GM12878 (cell line): ENCODE results near the gene MCOLN2. TPM values are rescaled to one million over a fixed set of nuclear protein-coding genes. Genes with fewer than 3 reads are reported as not detected.

Experiments
- ATF7 ChIP-seq: fragments of 450-650 bp; IDR thresholded peaks from 2 replicates; pipeline ENCODE4 v1.6.1; 2016; ENCODE audit warnings: low read depth, mild to moderate bottlenecking
- BHLHE40 ChIP-seq, 2 experiments: fragments of 450-650 bp in 1 of 2; IDR thresholded peaks; 2 replicates each; pipeline ENCODE4 v1.6.1; 2011 to 2017; ENCODE audit warnings: low read depth in 2 of 2, borderline replicate concordance in 1 of 2, improper control_type of control experiment in 1 of 2, low read length in 1 of 2, mild to moderate bottlenecking in 1 of 2
- CHD2 ChIP-seq: IDR thresholded peaks from 2 replicates; pipeline ENCODE4 v1.6.1; 2011; ENCODE audit warnings: low read depth, low read length, improper control_type of control experiment, borderline replicate concordance
- EGR1 ChIP-seq, 2 experiments: IDR thresholded peaks; 1 replicate in 1 of 2; 2 replicates in 1 of 2; pipeline ENCODE4 v1.6.1; 2011 to 2012; ENCODE audit warnings: low read depth in 2 of 2, low read length in 2 of 2, borderline replicate concordance in 1 of 2, mild to moderate bottlenecking in 1 of 2, moderate library complexity in 1 of 2
- IKZF1 ChIP-seq: fragments of 450-650 bp; conservative IDR thresholded peaks from 2 replicates; pipeline ENCODE4 v1.6.1; 2017; ENCODE audit warnings: antibody characterized with exemption, mild to moderate bottlenecking
- MYC ChIP-seq: IDR thresholded peaks from 2 replicates; pipeline ENCODE4 v1.6.1; 2011; ENCODE audit warnings: mild to moderate bottlenecking, low read length, moderate library complexity, inconsistent platforms; ENCODE audit not compliant: insufficient read depth, insufficient replicate concordance, insufficient read length, severe bottlenecking
- NFYA ChIP-seq: IDR thresholded peaks from 2 replicates; pipeline ENCODE4 v1.6.1; 2011; ENCODE audit warnings: low read depth, mild to moderate bottlenecking, low read length, improper control_type of control experiment, borderline replicate concordance
- PML ChIP-seq: IDR thresholded peaks from 2 replicates; pipeline ENCODE4 v1.6.1; 2012; ENCODE audit warnings: low read length, inconsistent platforms
- SMAD5 ChIP-seq: IDR thresholded peaks from 2 replicates; pipeline ENCODE4 v1.6.1; 2016; ENCODE audit warnings: antibody characterized with exemption, low read depth
- SUPT20H ChIP-seq: IDR thresholded peaks from 2 replicates; pipeline ENCODE4 v1.6.1; 2011; ENCODE audit warnings: low read depth, mild to moderate bottlenecking, low read length, moderate library complexity, borderline replicate concordance; ENCODE audit not compliant: control insufficient read depth
- TAF1 ChIP-seq: IDR thresholded peaks from 2 replicates; pipeline ENCODE4 v1.6.1; 2011; ENCODE audit warnings: mild to moderate bottlenecking, low read depth, low read length, borderline replicate concordance
- TARDBP ChIP-seq: IDR thresholded peaks from 2 replicates; pipeline ENCODE4 v1.6.1; 2016; ENCODE audit warnings: borderline replicate concordance
- ZSCAN29 ChIP-seq: fragments of 450-650 bp; IDR thresholded peaks from 2 replicates; pipeline ENCODE4 v1.6.1; 2017; ENCODE audit warnings: mild to moderate bottlenecking, moderate library complexity
- polyA plus RNA-seq, 11 experiments: library from polyadenylated mRNA; depleted of rRNA in 4 of 11; unstranded in 6 of 11; stranded (reverse) in 5 of 11; fragments of >200 nt; fragmentation: Nextera tagmentation in 4 of 11; fragmentation: Illumina TruSeq in 1 of 11; extraction: Ambion mirVana in 4 of 11; extraction: Trizol in 1 of 11; gene quantifications; 1 replicate in 1 of 11; 2 replicates in 10 of 11; pipeline versions ENCODE4 v1.2.1 to v1.2.3, GENCODE V29; 2011 to 2016; ENCODE audit warnings: inconsistent platforms in 2 of 11, missing spikeins in 2 of 11, low read depth in 1 of 11
- total RNA-seq, 4 experiments: library from RNA; depleted of rRNA in 3 of 4; stranded (reverse); fragments of >200 nt in 3 of 4; fragmentation: Illumina TruSeq in 1 of 4; extraction: Trizol in 1 of 4; gene quantifications; 2 replicates each; pipeline versions ENCODE4 v1.2.1 to v1.2.3, GENCODE V29; 2013 to 2021
- TF ChIP-seq, protein P1 (sequence below): fragments of 450-650 bp; IDR thresholded peaks from 2 replicates; pipeline ENCODE4 v1.6.1; 2017; ENCODE audit warnings: low read depth, mild to moderate bottlenecking, moderate library complexity

MCOLN2 gene
- total and polyA plus RNA-seq, 10 of the 15 experiments (the other 5 are each of a cell fraction or from before 2014, with no cell fraction given) = 25.9 to 233 (median 109) TPM

GRCh38 chr1:84907095-84907827, 89.7 kb downstream of the MCOLN2 start (continued):
- TF ChIP-seq, protein P1, sequence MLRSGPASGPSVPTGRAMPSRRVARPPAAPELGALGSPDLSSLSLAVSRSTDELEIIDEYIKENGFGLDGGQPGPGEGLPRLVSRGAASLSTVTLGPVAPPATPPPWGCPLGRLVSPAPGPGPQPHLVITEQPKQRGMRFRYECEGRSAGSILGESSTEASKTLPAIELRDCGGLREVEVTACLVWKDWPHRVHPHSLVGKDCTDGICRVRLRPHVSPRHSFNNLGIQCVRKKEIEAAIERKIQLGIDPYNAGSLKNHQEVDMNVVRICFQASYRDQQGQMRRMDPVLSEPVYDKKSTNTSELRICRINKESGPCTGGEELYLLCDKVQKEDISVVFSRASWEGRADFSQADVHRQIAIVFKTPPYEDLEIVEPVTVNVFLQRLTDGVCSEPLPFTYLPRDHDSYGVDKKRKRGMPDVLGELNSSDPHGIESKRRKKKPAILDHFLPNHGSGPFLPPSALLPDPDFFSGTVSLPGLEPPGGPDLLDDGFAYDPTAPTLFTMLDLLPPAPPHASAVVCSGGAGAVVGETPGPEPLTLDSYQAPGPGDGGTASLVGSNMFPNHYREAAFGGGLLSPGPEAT = no peak
- TF ChIP-seq NFYA (no peak), SMAD5 (no peak), IKZF1 (no peak), BHLHE40 (IDR thresholded peaks at IDR 0.05; ENCODE audit: borderline replicate concordance in 1 of 2, low read depth in 2 of 2, low read length in 1 of 2) (no peak), TAF1 (no peak), EGR1 (IDR thresholded peaks at IDR 0.05; ENCODE audit: borderline replicate concordance in 1 of 2, low read depth in 2 of 2, low read length in 2 of 2) (no peak), CHD2 (no peak), MYC (no peak), SUPT20H (no peak), ATF7 (no peak), TARDBP (no peak), ZSCAN29 (no peak), PML (no peak)
